22Rv1 (cell line): Measurements from ENCODE around the gene ALDOB.

ENCODE experiments used
- CTCF ChIP-seq: fragments of 450-650 bp; IDR thresholded peaks from 2 replicates; pipeline ENCODE4 v1.5.1; 2017; ENCODE audit warnings: mild to moderate bottlenecking
- ZFX ChIP-seq: fragments of 450-650 bp; IDR thresholded peaks from 2 replicates; pipeline ENCODE4 v1.6.1; 2017; ENCODE audit warnings: antibody characterized with exemption, borderline replicate concordance

- TF ChIP-seq CTCF (no peak), ZFX (no peak)
These were observed 6.7 kb upstream of the ALDOB start for GRCh38 chr9:101442318-101442717.
